A549 (cell line): ENCODE measurements around the gene EXOC4.

Source experiments
- BHLHE40 ChIP-seq: IDR thresholded peaks from 2 replicates; pipeline ENCODE4 v1.6.1; 2012; ENCODE audit warnings: low read depth, low read length, inconsistent platforms
- CHD4 ChIP-seq: fragments of 200-600 bp; sonication (generic); IDR thresholded peaks from 2 replicates; pipeline ENCODE4 v1.6.1; 2016; ENCODE audit warnings: antibody characterized with exemption, mild to moderate bottlenecking, borderline replicate concordance
- CTCF ChIP-seq: fragments of >200 bp; sonication (Bioruptor Twin); formaldehyde crosslinking; IDR thresholded peaks from 3 replicates; pipeline ENCODE4 v1.5.1; 2016
- HMGXB4 ChIP-seq: fragments of 250-450 bp; sonication (Bioruptor Pico); IDR thresholded peaks from 2 replicates; pipeline ENCODE4 v1.5.0; 2021; ENCODE audit warnings: mild to moderate bottlenecking, moderate library complexity, borderline replicate concordance
- MAFK ChIP-seq: fragments of 450-650 bp; IDR thresholded peaks from 2 replicates; pipeline ENCODE4 v1.6.1; 2014; ENCODE audit not compliant: partially characterized antibody
- MAZ ChIP-seq: fragments of 150-350 bp; IDR thresholded peaks from 2 replicates; pipeline ENCODE4 v1.6.1; 2014; ENCODE audit warnings: antibody characterized with exemption, low read depth, low read length, borderline replicate concordance
- POLR2A ChIP-seq: IDR thresholded peaks from 2 replicates; pipeline ENCODE4 v1.6.1; 2012; ENCODE audit warnings: mild to moderate bottlenecking, low read length
- RAD21 ChIP-seq, 2 experiments: fragments of >200 bp in 1 of 2; sonication (Bioruptor Twin) in 1 of 2; formaldehyde crosslinking in 1 of 2; IDR thresholded peaks in 1 of 2; conservative IDR thresholded peaks in 1 of 2; 2 replicates in 1 of 2; 3 replicates in 1 of 2; pipeline ENCODE4 v1.6.1; 2012 to 2018; ENCODE audit warnings: inconsistent platforms in 1 of 2
- SMC3 ChIP-seq: fragments of >200 bp; sonication (Bioruptor Twin); formaldehyde crosslinking; IDR thresholded peaks from 3 replicates; pipeline ENCODE4 v1.6.1; 2018; ENCODE audit warnings: inconsistent platforms

GRCh38 chr7:133436014-133436428 lies 183.1 kb downstream of the EXOC4 start:
- TF ChIP-seq CHD4 (no peak), MAZ (no peak), POLR2A (no peak), MAFK (no peak), RAD21 (conservative IDR thresholded peaks at IDR 0.05 in 1 of 2, IDR thresholded peaks at IDR 0.05 in 1 of 2) (no peak), HMGXB4 (CRISPR knock-in tag) (no peak), SMC3 (no peak), BHLHE40 (no peak), CTCF (no peak)
